ENCODE measurements around the gene CACNA1C.
"Not testable (repeated sequence)": the region's sequence is repeated elsewhere in the genome, so short reads cannot be mapped to it uniquely, and the experiment has no call there.

The CACNA1C gene

GRCh38 chr12:2076728-2077127 is 23.9 kb downstream of the CACNA1C start:
- DNase-seq, result no peak

DNA sequence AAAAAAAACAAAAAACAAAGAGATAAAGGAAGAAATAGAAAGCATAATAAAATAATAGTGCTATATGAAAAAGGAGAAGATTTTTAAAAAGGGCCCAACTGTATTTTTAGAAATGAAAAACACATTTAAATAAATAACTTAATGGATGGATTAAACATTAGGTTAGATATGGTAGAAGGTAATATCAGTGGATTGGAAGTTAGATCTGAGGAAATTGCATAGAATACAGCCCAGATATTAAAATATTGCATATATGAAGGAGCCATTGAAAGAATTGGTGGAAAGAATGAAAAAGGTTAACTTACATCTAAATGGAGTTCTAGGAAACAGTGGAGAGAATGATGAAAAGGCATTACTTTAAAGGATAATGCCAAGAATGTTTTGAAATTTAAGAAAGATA is 27.8 kb downstream of the CACNA1C start:
- no peak for DNase-seq

DNA sequence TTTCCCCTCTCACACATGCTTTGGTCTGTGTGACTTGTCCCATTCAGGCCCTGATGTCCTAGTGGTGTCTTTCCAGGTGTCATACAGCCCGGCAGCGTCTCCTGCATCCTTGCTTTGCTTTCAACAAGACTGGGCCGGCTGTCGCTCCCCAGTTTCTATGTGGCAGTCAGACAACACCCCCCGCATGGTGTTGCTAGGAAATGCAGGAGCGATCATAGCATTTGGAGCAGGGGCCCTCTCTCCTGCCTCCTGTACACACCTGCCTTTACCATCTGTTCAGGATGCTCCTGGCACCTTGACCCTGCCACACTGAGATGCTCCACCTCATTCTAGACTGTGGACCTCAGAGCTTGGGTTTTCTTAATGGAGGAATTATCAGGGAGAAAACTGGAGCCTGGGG is 29.5 kb downstream of the CACNA1C start:
- DNase-seq, result no peak

GRCh38 chr12:2083008-2083407 is 30.2 kb downstream of the CACNA1C start:
- DNase-seq, result no peak

- DNase-seq, result no peak
These were observed 30.8 kb downstream of the CACNA1C start for GRCh38 chr12:2083561-2083960.

DNA sequence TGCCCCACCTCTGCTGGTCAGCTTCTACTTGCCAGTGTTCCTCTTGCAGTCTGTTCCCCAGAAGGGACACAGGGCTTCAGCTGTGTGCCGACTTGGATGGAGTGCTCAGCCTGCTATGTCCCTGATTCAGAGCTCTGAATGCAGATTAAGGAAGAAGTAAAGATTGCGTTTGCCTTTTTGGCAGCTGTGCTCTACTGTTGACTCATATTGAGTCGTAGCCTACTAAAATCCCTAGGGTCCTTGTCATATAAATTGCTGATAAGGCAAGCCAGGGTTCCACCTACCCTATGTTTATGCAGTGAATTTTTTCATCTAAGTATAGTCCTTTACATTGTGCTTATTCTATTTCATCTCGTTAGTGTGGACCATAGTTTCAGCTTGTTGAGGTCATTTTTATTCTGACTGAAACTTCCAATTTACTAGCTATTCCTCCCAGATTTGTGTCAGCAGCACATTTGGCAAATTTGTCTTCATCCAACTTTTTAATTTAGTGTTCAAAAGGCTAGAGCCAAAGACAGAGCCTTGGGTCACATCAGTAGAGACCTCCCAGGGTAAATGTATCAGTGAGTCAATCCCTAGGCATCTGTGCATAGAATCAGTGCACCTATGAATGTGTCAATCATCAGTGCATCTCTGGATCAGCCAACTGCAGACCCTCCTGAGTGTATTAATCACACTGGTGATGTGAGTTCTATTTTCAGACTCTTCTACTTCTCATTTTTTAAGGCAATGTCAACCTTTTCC is 31.9 kb downstream of the CACNA1C start:
- no peak for DNase-seq

GRCh38 chr12:2092354-2092753 is 39.6 kb downstream of the CACNA1C start:
- DNase-seq, result no peak

DNA sequence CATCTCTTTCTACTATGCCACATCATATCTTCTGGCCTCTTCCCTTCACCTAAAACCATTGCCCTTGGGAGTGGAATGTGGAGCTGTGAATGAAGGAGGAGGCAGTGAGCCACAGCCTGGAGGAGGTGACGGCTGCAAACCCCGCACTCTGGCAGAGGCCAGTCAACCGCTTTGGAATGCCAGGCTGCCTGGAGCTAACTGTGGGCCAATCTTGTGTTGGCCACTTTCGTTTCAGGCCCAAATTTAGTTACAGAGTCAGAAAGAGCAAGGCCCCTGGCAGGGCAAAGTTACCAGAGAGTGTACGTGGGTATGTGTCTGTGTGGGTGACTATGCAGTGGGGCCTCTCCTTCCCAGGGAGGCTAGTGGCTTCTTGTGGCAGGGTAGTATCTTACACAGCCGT is 40.1 kb downstream of the CACNA1C start:
- DNase-seq, result no peak

DNA sequence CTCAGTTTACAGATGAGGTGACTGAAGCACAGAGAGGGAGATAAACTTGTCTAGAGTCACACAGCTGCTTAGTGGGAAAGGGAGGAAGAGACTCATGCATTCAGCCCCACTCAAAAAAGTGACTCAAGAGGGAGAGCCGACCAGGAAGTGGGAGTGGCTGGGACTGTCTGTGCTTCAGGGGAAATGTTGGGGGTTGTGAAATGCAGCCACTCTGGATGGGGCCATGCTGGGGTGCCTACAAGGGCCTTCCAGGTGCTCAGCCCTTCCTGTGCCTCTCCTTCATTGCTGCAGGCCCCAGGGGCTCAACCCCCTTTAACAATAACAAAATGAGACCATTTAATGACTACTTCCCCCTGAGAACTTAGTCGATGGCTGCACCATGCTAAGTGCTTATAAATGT is 41.8 kb downstream of the CACNA1C start:
- DNase-seq, result no peak

DNA sequence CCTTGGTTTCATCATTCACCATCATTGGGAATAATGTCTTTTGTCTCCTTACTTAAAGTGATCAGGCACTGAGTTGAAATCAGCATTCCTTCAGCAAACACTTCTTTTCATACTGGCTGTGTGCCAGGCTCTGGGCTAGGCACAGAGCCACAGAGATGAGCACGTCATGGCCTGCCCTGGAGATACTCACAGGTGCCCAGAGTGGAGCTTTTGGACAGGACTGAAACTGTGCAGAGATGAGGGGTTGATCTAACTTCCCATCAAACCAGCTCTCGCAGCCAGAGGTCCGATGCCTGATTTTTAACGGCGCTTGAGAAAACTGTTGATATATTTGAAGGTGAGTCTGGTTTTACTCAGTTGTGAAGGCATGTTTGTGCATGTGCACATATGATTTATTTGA is 43.1 kb downstream of the CACNA1C start:
- DNase-seq, result no peak

DNA sequence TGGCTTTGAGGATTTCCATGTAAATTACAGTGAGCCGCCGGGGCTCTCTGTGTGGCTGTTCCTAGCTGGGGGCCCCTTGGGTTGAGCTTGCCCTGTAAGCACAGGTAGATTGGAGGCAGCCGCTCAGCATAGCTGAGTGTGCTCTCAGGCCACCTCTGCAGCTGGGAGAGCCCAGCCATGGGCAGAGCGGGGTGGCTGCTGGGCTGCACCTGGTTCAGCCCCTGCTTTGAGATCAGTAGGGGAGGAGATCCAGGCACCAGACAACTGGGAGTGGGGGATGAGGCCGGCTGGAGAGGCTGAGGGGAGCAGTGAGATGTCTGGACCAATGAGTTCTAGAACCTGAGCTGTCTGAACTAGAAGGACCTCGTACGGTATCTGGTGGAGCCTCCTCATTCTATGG is 44.8 kb downstream of the CACNA1C start:
- DNase-seq, result no peak

DNA sequence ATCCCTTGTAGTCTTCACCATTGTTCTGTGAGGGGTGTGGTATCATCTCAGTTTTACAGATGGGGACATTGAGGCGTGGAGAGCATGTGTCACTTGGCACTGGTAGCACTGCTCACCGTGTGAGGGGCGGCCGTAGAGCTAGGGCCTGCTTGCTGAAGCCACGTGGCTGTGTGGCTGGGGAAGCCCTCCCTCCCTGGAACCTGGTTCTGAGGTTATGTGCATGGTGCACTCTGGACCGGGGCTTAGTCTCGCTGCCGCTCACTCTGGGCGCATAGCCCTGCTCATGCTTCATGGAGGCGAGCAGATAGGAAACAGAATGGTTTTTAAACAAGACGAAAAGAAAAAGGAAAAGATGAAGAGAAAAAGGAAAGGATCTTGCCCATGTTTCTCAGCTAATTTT is 46.1 kb downstream of the CACNA1C start:
- DNase-seq, result no peak

DNA sequence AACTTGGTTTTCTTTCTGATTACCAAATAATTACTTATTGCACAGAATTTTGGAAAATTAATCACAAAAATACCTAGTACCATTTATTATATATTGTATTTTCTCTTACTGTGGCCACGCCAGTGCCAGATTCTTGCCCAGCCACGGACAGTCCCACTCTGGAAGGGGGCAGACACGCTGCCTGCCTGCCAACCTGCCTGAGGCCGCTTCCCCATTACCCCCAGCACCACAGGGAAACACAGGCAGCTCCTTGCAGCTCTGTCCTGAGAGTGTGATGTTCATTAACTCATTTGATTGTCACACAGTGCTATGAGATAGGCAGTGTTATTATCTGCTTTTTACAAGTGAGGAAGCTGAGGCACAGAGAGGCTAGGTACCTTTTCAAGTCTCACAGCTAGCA is 46.8 kb downstream of the CACNA1C start:
- DNase-seq, result no peak

DNA sequence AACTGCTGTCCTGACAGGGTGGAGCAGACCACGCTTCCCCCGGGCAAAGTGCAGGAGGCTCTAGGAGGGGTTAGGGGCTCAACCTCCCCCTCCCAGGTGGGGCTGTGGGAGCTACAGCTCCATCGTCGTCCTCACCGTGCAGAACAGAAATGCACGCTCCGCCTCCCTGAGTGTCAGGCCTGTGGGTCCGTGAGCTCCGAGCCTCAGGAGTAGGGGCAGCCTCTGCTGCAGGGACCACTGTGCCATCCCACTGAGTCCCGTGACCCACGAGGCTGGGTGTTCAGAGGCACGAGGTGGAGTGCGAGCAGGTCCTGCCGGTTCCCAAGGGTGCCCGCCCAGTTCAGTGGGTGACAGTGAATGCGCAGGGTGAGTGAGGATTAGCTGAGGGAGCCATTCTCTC is 48.6 kb downstream of the CACNA1C start:
- DNase-seq, result no peak

GRCh38 chr12:2101771-2102170 is 49.0 kb downstream of the CACNA1C start:
- no peak for DNase-seq

GRCh38 chr12:2102736-2103135 is 49.9 kb downstream of the CACNA1C start:
- DNase-seq, result not testable (repeated sequence)

DNA sequence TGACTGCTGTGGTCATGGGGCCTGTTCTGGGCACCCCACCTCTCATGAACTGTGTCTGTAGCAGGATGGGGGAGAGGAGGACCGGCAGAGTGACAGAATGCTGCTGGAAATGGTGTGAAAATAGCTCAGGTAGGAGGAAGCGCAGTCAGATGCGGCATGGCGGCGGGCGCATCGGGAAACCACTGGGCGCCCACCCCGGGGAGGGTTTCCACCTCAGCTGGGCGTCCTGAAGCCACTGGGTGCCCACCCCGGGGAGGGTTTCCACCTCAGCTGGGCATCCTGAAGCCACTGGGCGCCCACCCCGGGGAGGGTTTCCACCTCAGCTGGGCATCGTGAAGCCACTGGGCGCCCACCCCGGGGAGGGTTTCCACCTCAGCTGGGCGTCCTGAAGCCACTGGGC is 52.6 kb downstream of the CACNA1C start:
- not testable (repeated sequence) for DNase-seq

DNA sequence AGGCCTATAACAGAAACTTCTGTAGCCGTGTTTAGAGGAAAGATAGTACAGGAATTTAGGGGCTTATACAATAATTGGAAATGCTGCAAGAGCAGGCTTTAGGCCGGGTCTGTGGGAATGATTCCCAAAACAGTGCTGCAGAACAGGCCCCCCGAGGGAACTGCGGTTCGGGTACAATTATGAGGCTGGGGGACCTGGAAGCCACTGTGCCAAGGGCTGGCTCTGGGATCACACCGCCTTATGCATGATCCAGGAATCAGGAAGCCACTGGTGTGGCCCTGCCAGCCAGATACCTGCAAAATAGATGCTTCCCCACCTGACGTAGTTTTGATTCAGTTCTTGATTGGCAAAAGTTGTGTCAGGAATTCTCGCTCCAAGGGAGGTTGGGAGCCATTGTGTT is 55.4 kb downstream of the CACNA1C start:
- DNase-seq, result no peak

DNA sequence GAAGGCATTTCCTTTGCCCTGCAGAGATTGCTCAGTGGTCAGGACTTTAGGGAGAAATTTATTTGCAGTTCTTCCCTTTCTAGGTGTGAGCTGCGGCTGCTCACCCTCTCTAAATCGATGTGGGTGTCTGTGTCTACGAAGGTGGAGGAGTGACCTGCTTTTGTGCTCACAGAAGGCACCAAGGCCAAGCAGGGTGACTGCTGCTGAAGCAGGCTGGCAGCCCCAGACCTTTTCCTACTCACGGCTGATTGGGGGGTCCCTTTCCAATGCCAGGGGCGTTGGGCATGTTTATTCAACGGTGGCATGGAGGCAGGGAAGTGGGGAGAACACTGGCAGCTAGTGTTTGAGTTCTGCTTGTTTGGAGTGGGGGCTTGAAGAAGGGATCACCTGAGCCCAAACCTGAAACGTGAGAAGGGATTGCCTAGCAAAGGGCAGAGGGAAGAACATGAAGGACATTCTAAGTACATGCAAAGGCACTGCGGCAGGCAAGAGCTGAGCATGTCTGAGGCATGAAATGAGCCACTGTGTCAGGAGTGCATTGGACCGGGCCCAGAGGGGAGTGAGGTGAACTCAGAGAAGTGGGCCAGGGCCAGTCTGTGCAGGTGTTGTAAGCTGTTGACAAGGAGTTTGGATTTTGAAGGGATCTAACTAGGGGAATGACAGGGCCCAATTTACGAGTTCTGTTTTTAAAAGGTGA is 56.3 kb downstream of the CACNA1C start:
- DNase-seq, result no peak

DNA sequence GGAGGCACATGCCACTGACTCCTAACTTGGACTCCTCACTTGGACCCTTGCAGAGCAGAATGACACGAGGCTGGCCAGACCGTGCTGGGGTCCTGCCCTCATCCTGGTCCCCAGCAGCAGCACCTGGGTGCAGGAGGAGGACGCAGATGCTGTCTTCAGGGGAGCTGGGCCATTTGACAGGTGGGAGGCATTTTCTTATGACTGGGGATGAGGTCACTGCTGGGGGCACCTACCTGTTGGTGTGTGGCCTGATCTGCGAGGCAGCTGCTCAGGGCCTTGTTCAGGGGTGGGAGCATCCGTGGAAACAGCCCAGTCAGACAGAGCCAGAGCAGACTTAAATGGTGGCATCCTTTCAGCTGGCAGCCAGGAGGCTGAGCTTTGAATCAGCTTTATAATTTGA is 57.3 kb downstream of the CACNA1C start:
- DNase-seq, result no peak

DNA sequence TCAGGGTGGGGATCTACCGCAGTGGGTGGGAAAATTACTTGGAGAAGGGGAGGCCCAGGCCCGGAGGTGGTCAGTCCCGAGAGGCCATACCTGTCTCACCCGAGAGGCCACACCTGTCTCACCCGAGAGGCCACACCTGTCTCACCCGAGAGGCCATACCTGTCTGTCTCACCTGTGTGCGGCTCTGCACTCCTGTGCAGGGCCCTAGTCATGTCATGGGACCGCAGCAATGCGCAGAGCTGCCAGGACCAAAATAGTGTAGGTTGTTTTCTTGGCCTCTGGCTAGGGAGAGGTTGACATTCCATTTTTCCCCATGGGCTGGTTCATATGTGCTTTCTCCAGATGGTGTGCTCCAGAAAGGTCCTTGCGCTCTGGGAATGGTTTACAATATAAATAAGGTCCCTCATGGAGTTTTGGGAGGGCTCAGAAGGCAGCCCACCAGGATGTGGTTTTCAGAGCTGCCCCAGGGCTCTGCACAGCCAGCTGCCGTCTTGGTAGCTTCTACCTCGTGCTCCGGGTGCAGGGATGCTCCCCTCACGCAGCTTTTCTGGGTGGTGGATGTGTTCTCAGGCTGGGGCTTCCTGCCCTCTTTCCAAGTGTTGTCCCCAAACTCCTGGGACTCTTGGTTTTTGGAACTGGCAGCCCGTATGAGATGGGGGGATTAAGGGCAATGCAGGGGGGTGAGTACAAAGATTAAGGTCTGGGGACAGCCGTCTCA is 58.2 kb downstream of the CACNA1C start:
- DNase-seq, result no peak

- DNase-seq, result no peak
These were observed 59.0 kb downstream of the CACNA1C start for GRCh38 chr12:2111826-2112225.

GRCh38 chr12:2112401-2112800 is 59.6 kb downstream of the CACNA1C start:
- no peak for DNase-seq
